ENCODE results near the gene SHB. TPM values are rescaled to one million over a fixed set of nuclear protein-coding genes. Genes with fewer than 3 reads are reported as not detected.

Gene SHB
- total and polyA plus RNA-seq, 2 of the 13 experiments (the other 11 are each of a cell fraction or from before 2014, with no cell fraction given) = 19.4 to 20.7 TPM

- Histone ChIP-seq H3K9ac (ENCODE audit: insufficient read depth, low read depth, low read length) (no peak overlapping the region), H4K20me1 (ENCODE audit: insufficient read depth, low read length) (peaks cover 31% of the 10 kb centered on the region; the same call in 1 of the 2 replicates)
- TF ChIP-seq HOXA7 (CRISPR knock-in tag; IDR thresholded peaks at IDR 0.05) = no peak
- no peak for TF ChIP-seq ZNF841 (CRISPR knock-in tag; IDR thresholded peaks at IDR 0.05; ENCODE audit: borderline replicate concordance)
- TF ChIP-seq DNMT1 (CRISPR knock-in tag; IDR thresholded peaks at IDR 0.05) = no peak
- no peak for TF ChIP-seq ZNF354B (CRISPR knock-in tag; IDR thresholded peaks at IDR 0.05)
- 0 out of 2 replicates have a peak, but pooled peaks have one; percentile 43 for TF ChIP-seq RCOR2 (CRISPR knock-in tag; IDR thresholded peaks at IDR 0.05)
- TF ChIP-seq CAMTA2 (CRISPR knock-in tag; IDR thresholded peaks at IDR 0.05; ENCODE audit: borderline replicate concordance) = no peak
- 0 out of 2 replicates have a peak, but pooled peaks have one; percentile 12 for TF ChIP-seq MED1 (CRISPR knock-in tag; IDR thresholded peaks at IDR 0.05)
- no peak for TF ChIP-seq CEBPB (IDR thresholded peaks at IDR 0.05; ENCODE audit: borderline replicate concordance, low read depth, low read length)
- TF ChIP-seq NR2C2 (CRISPR knock-in tag; IDR thresholded peaks at IDR 0.05; ENCODE audit: borderline replicate concordance) = no peak
- no peak for TF ChIP-seq ZNF674 (CRISPR knock-in tag; IDR thresholded peaks at IDR 0.05; ENCODE audit: low read depth)
- TF ChIP-seq SP5 (CRISPR knock-in tag; IDR thresholded peaks at IDR 0.05; ENCODE audit: borderline replicate concordance, low read depth) = no peak
- no peak for TF ChIP-seq ZNF180 (CRISPR knock-in tag; IDR thresholded peaks at IDR 0.05; ENCODE audit: borderline replicate concordance, low read depth)
- TF ChIP-seq ZNF550 (CRISPR knock-in tag; IDR thresholded peaks at IDR 0.05; ENCODE audit: borderline replicate concordance) = no peak
- no peak for TF ChIP-seq ZNF512 (CRISPR knock-in tag; IDR thresholded peaks at IDR 0.05)
- no peak for TF ChIP-seq CEBPG (CRISPR knock-in tag; IDR thresholded peaks at IDR 0.05)
- TF ChIP-seq GABPA (IDR thresholded peaks at IDR 0.05; ENCODE audit: low read depth, low read length) = no peak
- no peak for TF ChIP-seq GABPA (CRISPR knock-in tag; IDR thresholded peaks at IDR 0.05; ENCODE audit: low read depth)
- no peak for TF ChIP-seq KAT8 (CRISPR knock-in tag; IDR thresholded peaks at IDR 0.05)
- TF ChIP-seq CBFB (CRISPR knock-in tag; IDR thresholded peaks at IDR 0.05) = no peak
- TF ChIP-seq LCORL (IDR thresholded peaks at IDR 0.05) = no peak
- no peak for TF ChIP-seq LCORL (CRISPR knock-in tag; IDR thresholded peaks at IDR 0.05)
- TF ChIP-seq, protein P1, sequence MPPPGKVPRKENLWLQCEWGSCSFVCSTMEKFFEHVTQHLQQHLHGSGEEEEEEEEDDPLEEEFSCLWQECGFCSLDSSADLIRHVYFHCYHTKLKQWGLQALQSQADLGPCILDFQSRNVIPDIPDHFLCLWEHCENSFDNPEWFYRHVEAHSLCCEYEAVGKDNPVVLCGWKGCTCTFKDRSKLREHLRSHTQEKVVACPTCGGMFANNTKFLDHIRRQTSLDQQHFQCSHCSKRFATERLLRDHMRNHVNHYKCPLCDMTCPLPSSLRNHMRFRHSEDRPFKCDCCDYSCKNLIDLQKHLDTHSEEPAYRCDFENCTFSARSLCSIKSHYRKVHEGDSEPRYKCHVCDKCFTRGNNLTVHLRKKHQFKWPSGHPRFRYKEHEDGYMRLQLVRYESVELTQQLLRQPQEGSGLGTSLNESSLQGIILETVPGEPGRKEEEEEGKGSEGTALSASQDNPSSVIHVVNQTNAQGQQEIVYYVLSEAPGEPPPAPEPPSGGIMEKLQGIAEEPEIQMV (CRISPR knock-in tag; IDR thresholded peaks at IDR 0.05; ENCODE audit: low read depth) = no peak
- no peak for TF ChIP-seq ZNF496 (CRISPR knock-in tag; IDR thresholded peaks at IDR 0.05; ENCODE audit: insufficient replicate concordance)
- no peak for TF ChIP-seq ZEB1 (IDR thresholded peaks at IDR 0.05; ENCODE audit: insufficient replicate concordance, low read depth)
These were observed 29.7 kb downstream of the SHB start for GRCh38 chr9:38039090-38039906.

More at GRCh38 chr9:38039090-38039906, 29.7 kb downstream of the SHB start:
- no peaks in the 10 kb centered on the region for H3K27me3 ChIP-seq (ENCODE audit: control insufficient read depth in 1 of 2, insufficient read depth in 2 of 2, low read length in 2 of 2)
- peaks cover 96% of the 10 kb centered on the region for H3K79me2 ChIP-seq (ENCODE audit: insufficient read depth, low read length)
- H3K27ac ChIP-seq (ENCODE audit: extremely low read length, insufficient read depth, low read length) = peak overlapping the region; percentile 8
- 80% methylated on average over 10 of the region's 16 CpGs for WGBS (ENCODE audit: low lambda C conversion rate)
- ATAC-seq = no peak
- no TSS peak for BruUV-seq (replicated peaks)
- H2AFZ ChIP-seq (ENCODE audit: low read length) = no peak overlapping the region
- no peak overlapping the region for H3K4me3 ChIP-seq (replicated peaks in 1 of 3; ENCODE audit: insufficient read depth in 1 of 3, low read depth in 2 of 3, low read length in 3 of 3)
- no peak for DNase-seq (ENCODE audit: low spot score)
- H3K36me3 ChIP-seq (replicated peaks in 1 of 2; ENCODE audit: control insufficient read depth in 1 of 2, insufficient read depth in 2 of 2, low read length in 2 of 2) = peaks cover 8 to 42% of the 10 kb centered on the region in 2 experiments
- FAIRE-seq = no peak
- CTCF ChIA-PET (ENCODE audit: low intra/inter-chr PET ratio, low total read pairs) = no interaction called here
- in situ Hi-C loops (cut with HindIII; ENCODE audit: extremely low pct_ligation_motif_present, low pct_unique_long_range_greater_than_20kb) = no loop called here
- no peaks in the 10 kb centered on the region for H3K9me3 ChIP-seq (ENCODE audit: low read length)
- POLR2A ChIA-PET = interaction anchor here (1.5 kb wide), 1 partner anchor 31 kb away, joined by 4 read pairs; no protein-coding TSS in a partner anchor
- intact Hi-C loops (cut with micrococcal nuclease; ENCODE audit: unreplicated experiment) = no loop called here
- H3K4me1 ChIP-seq (ENCODE audit: insufficient read depth, low read length) = peaks cover 94% of the 10 kb centered on the region
- no peak overlapping the region for H3K4me2 ChIP-seq (ENCODE audit: low read depth, low read length)

Measured in HepG2 (cell line).